KMS-11 (cell line): ENCODE measurements around the gene MDFI.

Source experiments
- H2AFZ ChIP-seq: fragments of 200-600 bp; sonication (generic); 2 replicates; pipeline ENCODE4 v1.6.1; 2016; ENCODE audit warnings: antibody characterized with exemption, mixed run types, low read depth
- H3K27ac ChIP-seq: fragments of 200-600 bp; sonication (generic); 2 replicates; pipeline ENCODE4 v1.6.1; 2016; ENCODE audit warnings: mild to moderate bottlenecking, mixed run types
- H3K27me3 ChIP-seq: fragments of 200-600 bp; sonication (generic); 2 replicates; pipeline ENCODE4 v1.6.1; 2017; ENCODE audit warnings: mild to moderate bottlenecking, low read depth, mixed run types, moderate library complexity; ENCODE audit not compliant: insufficient read depth
- H3K36me3 ChIP-seq: fragments of 200-600 bp; sonication (generic); 2 replicates; pipeline ENCODE4 v1.6.1; 2017; ENCODE audit warnings: mild to moderate bottlenecking, mixed run types; ENCODE audit not compliant: insufficient read depth
- H3K4me1 ChIP-seq: fragments of 200-600 bp; sonication (generic); 2 replicates; pipeline ENCODE4 v1.6.1; 2016; ENCODE audit warnings: mild to moderate bottlenecking, low read depth, mixed run types; ENCODE audit not compliant: poor library complexity, severe bottlenecking
- H3K4me2 ChIP-seq: fragments of 200-600 bp; sonication (generic); 2 replicates; pipeline ENCODE4 v1.7.0; 2016; ENCODE audit warnings: mild to moderate bottlenecking, mixed run types
- H3K4me3 ChIP-seq: fragments of 200-600 bp; sonication (generic); IDR thresholded peaks from 2 replicates; pipeline ENCODE4 v1.6.1; 2017; ENCODE audit warnings: low read depth, low read length, mixed read lengths; ENCODE audit not compliant: insufficient read depth
- H3K79me2 ChIP-seq: fragments of 200-600 bp; sonication (generic); 2 replicates; pipeline ENCODE4 v1.6.1; 2016; ENCODE audit warnings: low read depth, mixed run types; ENCODE audit not compliant: insufficient read depth
- H3K9ac ChIP-seq: fragments of 200-600 bp; sonication (generic); 2 replicates; pipeline ENCODE4 v1.6.1; 2016; ENCODE audit warnings: mild to moderate bottlenecking, mixed run types
- H4K20me1 ChIP-seq: fragments of 200-600 bp; sonication (generic); 2 replicates; pipeline ENCODE4 v1.6.1; 2016; ENCODE audit warnings: mild to moderate bottlenecking, mixed run types; ENCODE audit not compliant: insufficient read depth
- TF ChIP-seq, protein P1 (sequence below): fragments of 200-600 bp; sonication (generic); conservative IDR thresholded peaks from 2 replicates; pipeline ENCODE4 v1.6.1; 2017; ENCODE audit warnings: low read depth, mild to moderate bottlenecking, antibody characterized with exemption, low read length, moderate library complexity, mixed read lengths

Gene MDFI

DNA sequence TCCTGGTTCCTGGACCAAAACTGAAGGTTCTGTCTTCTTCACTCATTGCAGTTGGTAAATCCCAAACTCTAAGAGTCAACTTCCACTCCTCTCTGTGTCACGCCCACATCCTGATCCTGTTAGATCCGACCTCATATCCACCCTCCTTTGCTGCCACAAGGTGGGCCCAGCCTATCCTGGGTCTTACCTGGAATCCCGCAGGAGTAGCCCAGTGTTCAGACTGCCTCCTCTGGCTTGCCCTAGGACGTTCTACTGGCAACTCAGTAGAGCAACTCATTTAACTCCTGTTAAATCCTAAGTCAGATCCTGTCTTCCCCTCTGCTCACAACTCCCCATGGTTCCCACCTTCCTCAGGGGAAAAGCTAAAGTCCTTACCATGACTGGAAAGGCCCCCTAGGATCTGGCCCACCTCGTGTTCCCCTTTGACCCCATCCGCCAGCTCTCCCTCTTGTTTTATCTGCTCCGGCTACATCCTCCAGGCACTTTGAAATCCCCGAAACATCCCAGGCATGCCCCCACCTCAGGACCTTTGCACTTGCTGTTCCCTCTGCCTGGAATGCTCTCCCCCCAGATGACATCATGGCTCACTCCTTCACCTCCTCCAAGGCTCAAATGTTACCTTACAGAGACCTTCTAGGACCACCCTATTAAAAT is 53.3 kb downstream of the MDFI start:
- Histone ChIP-seq H4K20me1 (no peaks in the 10 kb centered on the region), H3K27ac (no peak overlapping the region), H3K36me3 (no peaks in the 10 kb centered on the region), H3K9ac (no peak overlapping the region), H3K4me3 (no peak overlapping the region), H2AFZ (no peak overlapping the region), H3K79me2 (no peaks in the 10 kb centered on the region), H3K4me1 (peaks cover 15% of the 10 kb centered on the region), H3K4me2 (no peak overlapping the region), H3K27me3 (no peaks in the 10 kb centered on the region)
- TF ChIP-seq, protein P1, sequence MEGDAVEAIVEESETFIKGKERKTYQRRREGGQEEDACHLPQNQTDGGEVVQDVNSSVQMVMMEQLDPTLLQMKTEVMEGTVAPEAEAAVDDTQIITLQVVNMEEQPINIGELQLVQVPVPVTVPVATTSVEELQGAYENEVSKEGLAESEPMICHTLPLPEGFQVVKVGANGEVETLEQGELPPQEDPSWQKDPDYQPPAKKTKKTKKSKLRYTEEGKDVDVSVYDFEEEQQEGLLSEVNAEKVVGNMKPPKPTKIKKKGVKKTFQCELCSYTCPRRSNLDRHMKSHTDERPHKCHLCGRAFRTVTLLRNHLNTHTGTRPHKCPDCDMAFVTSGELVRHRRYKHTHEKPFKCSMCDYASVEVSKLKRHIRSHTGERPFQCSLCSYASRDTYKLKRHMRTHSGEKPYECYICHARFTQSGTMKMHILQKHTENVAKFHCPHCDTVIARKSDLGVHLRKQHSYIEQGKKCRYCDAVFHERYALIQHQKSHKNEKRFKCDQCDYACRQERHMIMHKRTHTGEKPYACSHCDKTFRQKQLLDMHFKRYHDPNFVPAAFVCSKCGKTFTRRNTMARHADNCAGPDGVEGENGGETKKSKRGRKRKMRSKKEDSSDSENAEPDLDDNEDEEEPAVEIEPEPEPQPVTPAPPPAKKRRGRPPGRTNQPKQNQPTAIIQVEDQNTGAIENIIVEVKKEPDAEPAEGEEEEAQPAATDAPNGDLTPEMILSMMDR, result no peak

DNA sequence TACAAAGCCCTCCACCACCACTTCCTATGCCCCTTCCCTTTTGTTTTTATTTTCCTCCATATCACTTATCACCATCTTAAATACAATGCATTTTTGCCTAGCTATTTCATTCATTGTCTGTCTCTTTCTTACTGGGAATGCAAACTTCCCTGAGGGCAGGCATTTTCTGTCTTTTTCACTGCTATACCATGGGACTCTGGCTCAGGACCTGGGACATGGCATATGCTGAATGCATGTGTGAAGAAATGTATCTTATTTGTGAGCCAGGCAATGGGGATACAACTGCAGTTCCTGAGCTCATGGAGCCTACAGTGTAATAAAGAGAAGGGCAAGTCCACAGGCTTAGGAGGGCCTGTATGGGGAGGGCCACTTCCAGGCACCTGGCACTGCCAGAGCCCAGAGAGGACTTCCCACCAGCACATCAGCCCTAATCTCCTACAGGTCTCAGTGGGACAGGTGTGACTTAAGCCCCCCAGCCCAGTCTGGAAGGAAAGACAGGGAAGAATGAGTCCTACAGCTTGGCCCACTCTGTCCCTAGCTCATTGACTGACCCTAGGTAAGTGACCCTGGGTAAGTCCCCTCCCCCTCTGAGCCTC is 53.9 kb downstream of the MDFI start:
- no peaks in the 10 kb centered on the region for H3K79me2 ChIP-seq
- no peak overlapping the region for H3K27ac ChIP-seq
- TF ChIP-seq, protein P1, result no peak

DNA sequence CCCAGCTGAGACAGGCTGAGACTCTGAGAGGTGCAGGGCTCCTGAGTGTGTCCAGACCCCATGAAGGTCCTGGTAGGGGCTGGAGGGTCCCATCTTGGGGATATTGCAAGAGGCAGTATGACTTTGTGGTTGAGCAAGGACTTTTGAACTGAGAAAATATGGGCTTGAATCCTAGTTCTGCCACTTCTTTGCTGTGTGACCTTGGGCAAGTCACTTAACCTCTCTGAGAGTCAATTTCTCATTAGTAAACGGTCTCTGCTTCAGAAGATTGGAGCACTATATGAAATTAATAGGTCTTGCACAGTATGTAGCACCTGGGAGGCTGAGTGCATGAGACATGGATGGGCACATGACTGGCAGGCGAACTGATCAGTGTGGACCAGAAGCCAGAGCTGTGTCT is 54.5 kb downstream of the MDFI start:
- Histone ChIP-seq H3K4me3 (no peak overlapping the region), H2AFZ (no peak overlapping the region), H3K27ac (no peak overlapping the region), H3K36me3 (no peaks in the 10 kb centered on the region), H3K4me1 (peaks cover 26% of the 10 kb centered on the region), H3K79me2 (no peaks in the 10 kb centered on the region), H3K4me2 (no peak overlapping the region), H4K20me1 (no peaks in the 10 kb centered on the region), H3K9ac (no peak overlapping the region), H3K27me3 (no peaks in the 10 kb centered on the region)
- TF ChIP-seq, protein P1, result no peak

More for the DNA sequence above, 53.9 kb downstream of the MDFI start:
- Histone ChIP-seq H3K4me1 (peaks cover 21% of the 10 kb centered on the region), H2AFZ (no peak overlapping the region), H3K4me2 (no peak overlapping the region), H3K4me3 (no peak overlapping the region), H3K27me3 (no peaks in the 10 kb centered on the region), H3K36me3 (no peaks in the 10 kb centered on the region), H4K20me1 (no peaks in the 10 kb centered on the region), H3K9ac (no peak overlapping the region)

DNA sequence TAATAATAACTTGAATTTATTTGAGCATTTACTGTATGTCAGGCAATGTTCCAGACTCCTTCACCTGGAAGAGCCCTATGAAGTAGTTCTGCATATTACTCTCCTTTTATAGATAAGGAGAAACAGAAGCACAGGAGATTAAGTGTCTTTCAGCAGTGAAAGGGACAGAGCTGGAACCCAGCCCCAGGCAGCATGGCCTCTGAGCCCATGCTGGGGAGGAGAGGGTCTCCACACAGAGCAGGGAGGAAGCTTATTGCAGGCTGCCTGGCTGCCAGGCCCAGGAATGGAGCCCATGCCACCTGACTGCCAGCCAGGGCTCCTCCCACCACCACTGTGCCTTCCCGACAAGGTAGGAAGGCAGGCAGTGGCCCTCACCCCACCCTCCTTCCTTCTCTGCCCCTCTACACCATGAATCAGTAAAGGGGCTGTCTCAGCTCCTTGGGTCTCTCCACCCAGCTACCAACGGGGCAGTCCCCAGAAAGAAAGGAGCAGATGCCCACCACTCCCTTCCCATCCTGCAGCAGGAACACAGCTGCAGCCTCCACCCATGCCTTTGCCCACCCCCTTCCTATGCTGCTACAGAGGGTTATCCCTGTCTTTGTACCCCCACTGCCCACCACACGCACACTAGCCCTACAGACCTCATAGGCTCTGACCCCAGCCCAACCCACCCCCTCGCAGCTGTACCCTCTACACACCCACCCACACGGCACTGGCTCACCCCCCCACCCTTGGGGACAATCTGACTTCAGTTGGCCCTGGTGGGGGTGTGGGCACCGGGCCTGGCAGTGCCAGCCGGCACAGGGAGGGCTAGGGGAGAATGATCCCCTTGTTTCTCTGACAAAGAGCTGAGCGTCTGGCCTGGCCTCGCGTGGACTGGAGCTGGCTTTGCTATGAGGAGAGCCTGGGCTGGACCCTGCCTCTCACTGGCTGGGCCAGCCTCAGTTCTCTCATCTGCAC is 55.3 kb downstream of the MDFI start:
- Histone ChIP-seq H3K79me2 (no peaks in the 10 kb centered on the region), H3K9ac (no peak overlapping the region), H3K36me3 (no peaks in the 10 kb centered on the region)

More for the DNA sequence above, 55.3 kb downstream of the MDFI start:
- no peaks in the 10 kb centered on the region for H3K27me3 ChIP-seq
- H4K20me1 ChIP-seq, result no peaks in the 10 kb centered on the region
- H3K27ac ChIP-seq, result no peak overlapping the region
- H3K4me1 ChIP-seq, result peaks cover 30% of the 10 kb centered on the region
- H2AFZ ChIP-seq, result no peak overlapping the region
- H3K4me3 ChIP-seq, result no peak overlapping the region
- TF ChIP-seq, protein P1, result no peak
- H3K4me2 ChIP-seq, result no peak overlapping the region
